Fibroblast of lung (primary cell): ENCODE results near the gene BCO1.

ENCODE experiments used
- EZH2 ChIP-seq: IDR thresholded peaks from 2 replicates; pipeline ENCODE4 v1.5.1; 2012; ENCODE audit warnings: low read length, control low read depth, mild to moderate bottlenecking; ENCODE audit errors: missing control alignments
- TF ChIP-seq, protein P1 (sequence below), 2 donors: IDR thresholded peaks in 1 of 2; conservative IDR thresholded peaks in 1 of 2; 1 replicate in 1 of 2; 2 replicates in 1 of 2; pipeline ENCODE4 v1.5.1; 2011 to 2012; ENCODE audit warnings: low read length in 2 of 2, control low read depth in 1 of 2, inconsistent platforms in 1 of 2, low read depth in 1 of 2, mild to moderate bottlenecking in 1 of 2

DNA sequence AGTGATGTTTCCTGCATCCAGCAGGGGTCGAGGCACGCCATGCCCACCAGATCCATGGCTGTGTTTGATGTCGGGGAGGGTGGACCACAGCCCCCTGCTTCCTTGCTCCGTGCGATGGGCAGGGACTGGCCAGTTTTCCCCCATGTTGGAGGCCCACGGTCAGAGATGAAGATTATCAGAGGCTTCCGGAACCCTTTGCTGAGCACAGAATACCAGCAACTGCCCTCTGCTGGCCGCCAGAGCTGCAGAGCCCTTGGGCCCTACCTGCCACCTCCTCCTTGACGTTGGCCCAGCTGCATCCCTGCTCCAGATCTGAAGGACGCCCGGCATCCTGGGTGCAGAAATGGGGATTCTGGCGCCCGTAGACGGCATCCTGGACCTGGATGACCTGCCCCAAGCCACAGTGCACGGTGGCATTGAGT lies 23.7 kb upstream of the BCO1 start:
- TF ChIP-seq, protein P1, sequence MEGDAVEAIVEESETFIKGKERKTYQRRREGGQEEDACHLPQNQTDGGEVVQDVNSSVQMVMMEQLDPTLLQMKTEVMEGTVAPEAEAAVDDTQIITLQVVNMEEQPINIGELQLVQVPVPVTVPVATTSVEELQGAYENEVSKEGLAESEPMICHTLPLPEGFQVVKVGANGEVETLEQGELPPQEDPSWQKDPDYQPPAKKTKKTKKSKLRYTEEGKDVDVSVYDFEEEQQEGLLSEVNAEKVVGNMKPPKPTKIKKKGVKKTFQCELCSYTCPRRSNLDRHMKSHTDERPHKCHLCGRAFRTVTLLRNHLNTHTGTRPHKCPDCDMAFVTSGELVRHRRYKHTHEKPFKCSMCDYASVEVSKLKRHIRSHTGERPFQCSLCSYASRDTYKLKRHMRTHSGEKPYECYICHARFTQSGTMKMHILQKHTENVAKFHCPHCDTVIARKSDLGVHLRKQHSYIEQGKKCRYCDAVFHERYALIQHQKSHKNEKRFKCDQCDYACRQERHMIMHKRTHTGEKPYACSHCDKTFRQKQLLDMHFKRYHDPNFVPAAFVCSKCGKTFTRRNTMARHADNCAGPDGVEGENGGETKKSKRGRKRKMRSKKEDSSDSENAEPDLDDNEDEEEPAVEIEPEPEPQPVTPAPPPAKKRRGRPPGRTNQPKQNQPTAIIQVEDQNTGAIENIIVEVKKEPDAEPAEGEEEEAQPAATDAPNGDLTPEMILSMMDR (conservative IDR thresholded peaks at IDR 0.05 in 1 of 2, IDR thresholded peaks at IDR 0.05 in 1 of 2; ENCODE audit: low read depth in 1 of 2, low read length in 2 of 2), result peak; percentile 30 to 45
- TF ChIP-seq EZH2, result no peak
